GM12872 (cell line): ENCODE measurements around the gene CCL17.

ENCODE experiments used
- CTCF ChIP-seq: IDR thresholded peaks from 3 replicates; pipeline ENCODE4 v1.5.1; 2011; ENCODE audit warnings: low read depth, mild to moderate bottlenecking, low read length, moderate library complexity; ENCODE audit not compliant: insufficient read depth

CCL17 gene

GRCh38 chr16:57427824-57428223 is 23.3 kb downstream of the CCL17 start:
- TF ChIP-seq CTCF = no peak

GRCh38 chr16:57430955-57431354 is 26.4 kb downstream of the CCL17 start:
- no peak for TF ChIP-seq CTCF

- no peak for TF ChIP-seq CTCF
Observed at GRCh38 chr16:57432505-57432904, 27.9 kb downstream of the CCL17 start.

GRCh38 chr16:57432989-57433388 is 28.4 kb downstream of the CCL17 start:
- no peak for TF ChIP-seq CTCF

- no peak for TF ChIP-seq CTCF
Observed at GRCh38 chr16:57434003-57434402, 29.4 kb downstream of the CCL17 start.

GRCh38 chr16:57435838-57436237 is 31.3 kb downstream of the CCL17 start:
- no peak for TF ChIP-seq CTCF

- TF ChIP-seq CTCF = no peak
Observed at GRCh38 chr16:57444711-57445110, 40.1 kb downstream of the CCL17 start.

- no peak for TF ChIP-seq CTCF
Observed at GRCh38 chr16:57445510-57445909, 40.9 kb downstream of the CCL17 start.
